Measurements from ENCODE around the gene ATP6V0B.

Gene ATP6V0B

GRCh38 chr1:43974443-43975248 lies at the start of gene ATP6V0B:
ATP6V0B (plus strand) TSS chr1:43974960; CDS start chr1:43975041, 81 bp downstream.
- DNase-seq (ENCODE audit: low read depth), result peak; percentile 96
- peak within 1 kb of the TSS; percentile 91 for H3K4me3 ChIP-seq (ENCODE audit: low read depth, low read length)
- TF ChIP-seq MYC (IDR thresholded peaks at IDR 0.05; ENCODE audit: low read depth, low read length) (peak; percentile 88), CTCF (IDR thresholded peaks at IDR 0.05; ENCODE audit: low read depth, low read length) (no peak), POLR2A (IDR thresholded peaks at IDR 0.05; ENCODE audit: extremely low read depth, insufficient read length) (peak; percentile 70)
- TF ChIP-seq, protein P1, sequence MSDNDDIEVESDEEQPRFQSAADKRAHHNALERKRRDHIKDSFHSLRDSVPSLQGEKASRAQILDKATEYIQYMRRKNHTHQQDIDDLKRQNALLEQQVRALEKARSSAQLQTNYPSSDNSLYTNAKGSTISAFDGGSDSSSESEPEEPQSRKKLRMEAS (IDR thresholded peaks at IDR 0.05; ENCODE audit: low read depth, low read length), result peak; percentile 99

- no peak overlapping the region for H3K4me3 ChIP-seq (ENCODE audit: low read depth, low read length)
- DNase-seq (ENCODE audit: low read depth), result no peak
- TF ChIP-seq MYC (IDR thresholded peaks at IDR 0.05; ENCODE audit: low read depth, low read length), result no peak
- no peak for TF ChIP-seq POLR2A (IDR thresholded peaks at IDR 0.05; ENCODE audit: extremely low read depth, insufficient read length)
- TF ChIP-seq, protein P1 (IDR thresholded peaks at IDR 0.05; ENCODE audit: low read depth, low read length), result no peak
- TF ChIP-seq CTCF (IDR thresholded peaks at IDR 0.05; ENCODE audit: low read depth, low read length), result no peak
Observed at GRCh38 chr1:43925846-43926245, 48.9 kb upstream of the ATP6V0B start.

DNA sequence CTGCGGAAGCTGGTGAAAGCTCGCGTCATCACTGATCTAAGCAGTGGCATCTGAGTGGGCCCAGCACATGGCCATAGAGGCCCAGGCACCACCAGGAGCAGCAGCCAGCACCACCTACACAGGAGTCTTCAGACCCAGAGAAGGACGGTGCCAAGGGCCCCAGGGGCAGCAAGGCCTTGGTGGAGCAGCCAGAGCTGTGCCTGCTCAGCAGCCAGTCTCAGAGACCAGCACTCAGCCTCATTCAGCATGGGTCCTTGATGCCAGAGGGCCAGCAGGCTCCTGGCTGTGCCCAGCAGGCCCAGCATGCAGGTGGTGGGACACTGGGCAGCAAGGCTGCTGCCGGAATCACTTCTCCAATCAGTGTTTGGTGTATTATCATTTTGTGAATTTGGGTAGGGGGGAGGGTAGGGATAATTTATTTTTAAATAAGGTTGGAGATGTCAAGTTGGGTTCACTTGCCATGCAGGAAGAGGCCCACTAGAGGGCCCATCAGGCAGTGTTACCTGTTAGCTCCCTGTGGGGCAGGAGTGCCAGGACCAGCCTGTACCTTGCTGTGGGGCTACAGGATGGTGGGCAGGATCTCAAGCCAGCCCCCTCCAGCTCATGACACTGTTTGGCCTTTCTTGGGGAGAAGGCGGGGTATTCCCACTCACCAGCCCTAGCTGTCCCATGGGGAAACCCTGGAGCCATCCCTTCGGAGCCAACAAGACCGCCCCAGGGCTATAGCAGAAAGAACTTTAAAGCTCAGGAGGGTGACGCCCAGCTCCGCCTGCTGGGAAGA lies 44.4 kb upstream of the ATP6V0B start:
- no peak for TF ChIP-seq POLR2A (IDR thresholded peaks at IDR 0.05; ENCODE audit: extremely low read depth, insufficient read length)
- peak; percentile 39 for TF ChIP-seq CTCF (IDR thresholded peaks at IDR 0.05; ENCODE audit: low read depth, low read length)
- no peak overlapping the region for H3K4me3 ChIP-seq (ENCODE audit: low read depth, low read length)
- DNase-seq (ENCODE audit: low read depth), result peak; percentile 44

DNA sequence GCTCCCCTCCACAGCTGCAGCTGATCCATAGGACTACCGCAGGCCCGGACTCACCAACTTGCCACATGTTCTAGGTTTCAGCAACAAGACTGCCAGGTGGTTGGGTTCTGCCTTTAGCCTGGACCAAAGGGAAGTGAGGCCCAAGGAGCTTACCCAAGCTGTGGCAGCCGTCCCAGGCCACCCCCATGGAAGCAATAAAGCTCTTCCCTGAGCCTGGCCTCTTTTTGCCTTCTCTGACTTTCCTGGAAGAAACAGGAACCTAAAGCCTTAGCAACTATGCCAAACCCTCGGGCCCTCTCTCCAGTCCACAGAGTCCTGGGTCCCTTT lies 43.8 kb upstream of the ATP6V0B start:
- peak; percentile 56 for DNase-seq (ENCODE audit: low read depth)
- H3K4me3 ChIP-seq (ENCODE audit: low read depth, low read length), result no peak overlapping the region
- no peak for TF ChIP-seq CTCF (IDR thresholded peaks at IDR 0.05; ENCODE audit: low read depth, low read length)
- TF ChIP-seq, protein P1 (IDR thresholded peaks at IDR 0.05; ENCODE audit: low read depth, low read length), result no peak
- no peak for TF ChIP-seq MYC (IDR thresholded peaks at IDR 0.05; ENCODE audit: low read depth, low read length)
- no peak for TF ChIP-seq POLR2A (IDR thresholded peaks at IDR 0.05; ENCODE audit: extremely low read depth, insufficient read length)

DNA sequence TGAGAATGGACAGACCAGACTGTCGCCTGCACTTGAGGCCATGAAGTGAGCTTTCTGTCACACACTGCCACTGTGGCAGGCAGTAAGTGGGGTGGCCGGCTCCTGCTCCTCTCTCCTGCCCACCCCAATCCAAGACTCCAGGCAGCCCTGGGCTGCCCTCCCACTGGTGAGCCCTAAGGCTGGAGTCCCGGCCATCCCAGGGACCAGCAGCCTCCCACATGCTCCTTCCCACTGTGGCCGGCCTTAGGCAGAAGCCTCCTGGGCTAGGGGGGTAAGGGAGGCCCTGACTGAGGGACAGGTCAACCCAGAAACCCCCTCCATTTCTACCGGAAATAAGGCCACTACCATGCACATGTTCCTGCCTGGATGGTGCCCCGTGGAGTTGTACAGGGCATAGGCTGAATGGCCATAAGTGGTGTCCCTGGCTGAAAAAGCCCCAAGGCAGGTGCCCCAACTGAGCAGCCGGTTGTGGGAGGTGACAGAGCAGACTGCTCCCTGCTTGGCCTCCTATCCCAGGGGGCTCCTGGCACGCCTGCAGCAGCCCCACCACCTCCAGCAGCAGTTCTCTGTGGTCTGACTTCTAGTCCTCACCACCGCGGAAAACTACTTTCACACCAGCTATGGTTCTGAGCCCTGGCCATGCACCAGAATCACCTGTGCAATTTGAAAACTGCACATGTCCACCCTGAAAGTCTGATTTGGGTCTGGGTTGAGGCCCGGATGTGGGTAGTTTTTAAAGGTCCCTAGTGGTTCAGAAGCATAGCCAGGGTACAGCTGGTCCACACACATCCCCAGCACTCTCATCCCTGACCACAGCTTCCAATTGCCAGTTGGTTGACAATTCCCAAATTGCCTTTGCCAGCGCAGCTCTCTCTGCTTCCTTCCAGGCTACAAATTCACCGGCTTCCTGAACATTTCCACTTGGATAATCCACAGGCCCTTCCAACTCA lies 42.8 kb upstream of the ATP6V0B start:
- TF ChIP-seq MYC (IDR thresholded peaks at IDR 0.05; ENCODE audit: low read depth, low read length) (peak; percentile 18; the same call in 1 of the 2 replicates), POLR2A (IDR thresholded peaks at IDR 0.05; ENCODE audit: extremely low read depth, insufficient read length) (no peak), CTCF (IDR thresholded peaks at IDR 0.05; ENCODE audit: low read depth, low read length) (no peak)
- TF ChIP-seq, protein P1 (IDR thresholded peaks at IDR 0.05; ENCODE audit: low read depth, low read length), result peak; percentile 34; the same call in 1 of the 2 replicates
- no peak overlapping the region for H3K4me3 ChIP-seq (ENCODE audit: low read depth, low read length)
- peak; percentile 85 for DNase-seq (ENCODE audit: low read depth)

All from NB4 (cell line).